SK-N-SH (cell line): ENCODE results near the gene ZHX3.

Experiments
- CHD2 ChIP-seq: fragments of 150-350 bp; IDR thresholded peaks from 2 replicates; pipeline ENCODE4 v1.6.1; 2018; ENCODE audit warnings: low read length; ENCODE audit not compliant: partially characterized antibody
- CTCF ChIP-seq: fragments of 200-600 bp; sonication (generic); IDR thresholded peaks from 2 replicates; pipeline ENCODE4 v1.6.1; 2017; ENCODE audit warnings: antibody characterized with exemption, mild to moderate bottlenecking, moderate library complexity
- EP300 ChIP-seq, 2 experiments: IDR thresholded peaks; 2 replicates each; pipeline versions ENCODE4 v1.4.0 to v1.6.1; 2012; ENCODE audit warnings: borderline replicate concordance in 1 of 2, low read depth in 1 of 2, low read length in 1 of 2
- FOXJ3 ChIP-seq: sonication (generic); formaldehyde crosslinking; IDR thresholded peaks from 2 replicates; pipeline ENCODE4 v1.5.1; 2020; ENCODE audit warnings: mild to moderate bottlenecking, missing genetic modification reagents
- POLR2AphosphoS5 ChIP-seq: IDR thresholded peaks from 2 replicates; pipeline ENCODE4 v1.6.1; 2012; ENCODE audit warnings: low read depth, low read length
- RFX5 ChIP-seq: IDR thresholded peaks from 2 replicates; pipeline ENCODE4 v1.6.1; 2012; ENCODE audit warnings: mild to moderate bottlenecking, improper control_type of control experiment, low read length
- YY1 ChIP-seq: IDR thresholded peaks from 2 replicates; pipeline ENCODE4 v1.4.0; 2012; ENCODE audit warnings: low read depth, mild to moderate bottlenecking

- TF ChIP-seq POLR2AphosphoS5 (no peak), CTCF (no peak), RFX5 (no peak), YY1 (no peak), FOXJ3 (CRISPR knock-in tag) (no peak), EP300 (IDR thresholded peaks at IDR 0.05; ENCODE audit: borderline replicate concordance in 1 of 2, low read depth in 1 of 2, low read length in 1 of 2) (no peak), CHD2 (no peak)
Measured at GRCh38 chr20:41163821-41164220, 153.7 kb downstream of the ZHX3 start.
